Body of pancreas (tissue), 4 donors: Measurements from ENCODE around the gene SPRR3. TPM values are rescaled to one million over a fixed set of nuclear protein-coding genes. Genes with fewer than 3 reads are reported as not detected.

Experiments used
- ATAC-seq: fragments of 150-250 bp; one replicate; pipeline ENCODE4 v1.9.1; 2016
- DNase-seq, 4 donors: peaks; one replicate each; pipeline ENCODE4 v3.0.0-alpha.2; 2019
- H3K27ac ChIP-seq, 4 donors: fragments of 200-600 bp; sonication (generic); 1 replicate in 3 of 4; 2 replicates in 1 of 4; pipeline versions ENCODE4 v1.5.1 to v1.6.1; 2016 to 2019; ENCODE audit warnings: mild to moderate bottlenecking in 1 of 4, mixed read lengths in 1 of 4, moderate library complexity in 1 of 4
- H3K27me3 ChIP-seq, 2 donors: fragments of 200-600 bp; sonication (generic); one replicate each; pipeline ENCODE4 v1.6.0; 2016; ENCODE audit warnings: mild to moderate bottlenecking in 1 of 2
- H3K36me3 ChIP-seq, 2 donors: fragments of 200-600 bp; sonication (generic); replicated peaks in 1 of 2; 2 replicates each; pipeline ENCODE4 v1.5.1; 2016; ENCODE audit warnings: low read depth in 2 of 2; ENCODE audit not compliant: insufficient read depth in 1 of 2
- H3K4me1 ChIP-seq: fragments of 200-600 bp; sonication (generic); one replicate; pipeline ENCODE4 v1.6.0; 2016
- H3K4me3 ChIP-seq, 2 donors: fragments of 200-600 bp; sonication (generic); 1 replicate in 1 of 2; 2 replicates in 1 of 2; pipeline ENCODE4 v1.5.1; 2016 to 2019
- H3K9me3 ChIP-seq, 3 donors: fragments of 200-600 bp; sonication (generic); 1 replicate in 2 of 3; 2 replicates in 1 of 3; pipeline ENCODE4 v1.5.1; 2016
- POLR2A ChIP-seq, 3 donors: fragments of 450-650 bp; IDR thresholded peaks; one replicate each; pipeline ENCODE4 v1.6.1; 2016; ENCODE audit warnings: antibody characterized with exemption in 3 of 3, mild to moderate bottlenecking in 2 of 3
- WGBS, 2 donors: methylation state at CpG; one replicate each; pipeline ENCODE4 v1.1.5; 2017; 5-methylcytosine and 5-hydroxymethylcytosine counted together
- intact Hi-C: fragments of 100-400 bp; cut with DNase I; formaldehyde crosslinking; loops from one replicate; pipeline ENCODE4 v1.15.1; 2023
- total RNA-seq, 2 donors: library from RNA; depleted of rRNA; stranded (reverse); fragments of >200 nt; gene quantifications; one replicate each; pipeline ENCODE4 v1.1.0, GENCODE V29; 2016
- TF ChIP-seq, protein P1 (sequence below), 7 experiments: fragments of 450-650 bp in 4 of 7; fragments of 200-600 bp in 3 of 7; sonication (generic) in 3 of 7; IDR thresholded peaks; one replicate each; pipeline ENCODE4 v1.5.1; 2016 to 2019; ENCODE audit warnings: antibody characterized with exemption in 7 of 7

SPRR3 gene
- total RNA-seq, 2 donors from 2014 or later, result not detected

DNA sequence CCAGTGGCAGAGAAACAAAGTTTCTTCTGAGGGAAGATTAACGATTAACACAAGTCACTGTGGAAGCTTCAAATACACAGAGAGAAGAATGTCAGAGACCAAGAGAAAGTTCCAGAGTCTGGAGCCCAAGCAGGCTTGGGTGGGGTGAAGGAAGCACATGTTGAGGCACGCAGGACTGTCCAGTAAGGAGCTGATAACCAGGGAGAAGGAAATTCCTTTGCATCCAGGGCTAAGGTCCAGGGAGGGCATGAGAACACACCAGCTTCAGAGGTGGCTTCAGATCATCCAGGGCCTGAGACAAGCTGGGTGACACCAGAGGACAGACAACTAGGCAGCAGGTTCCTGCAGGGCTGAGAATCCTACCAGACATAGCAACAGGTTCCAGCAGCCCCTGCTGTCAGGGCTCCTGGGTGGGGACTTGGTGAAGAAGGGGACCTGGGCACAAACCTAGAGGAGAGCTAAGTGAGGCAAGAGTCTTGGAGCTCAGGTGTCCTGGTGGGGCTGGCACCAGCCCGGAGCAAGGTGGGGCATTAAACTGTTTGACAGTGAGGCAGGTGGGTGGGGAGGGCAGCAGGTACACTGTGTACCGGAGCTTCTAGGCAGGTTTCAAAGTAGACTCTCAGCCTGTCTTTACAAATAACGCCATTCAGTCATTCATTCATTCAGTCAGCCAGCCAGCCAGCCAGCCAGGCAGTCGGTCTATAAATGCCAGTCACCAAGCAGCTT, 20.2 kb upstream of the SPRR3 start:
- intact Hi-C loops, result no loop called here
- Histone ChIP-seq H3K36me3 (no peaks in the 10 kb centered on the region), H3K27me3 (no peaks in the 10 kb centered on the region), H3K4me3 (no peak overlapping the region), H3K9me3 (no peaks in the 10 kb centered on the region), H3K27ac (no peak overlapping the region), H3K4me1 (no peaks in the 10 kb centered on the region)
- ATAC-seq (no peak), DNase-seq (no peak)
- WGBS, 2 donors, result 70 to 76% methylated on average over 6 of the region's 6 CpGs
- TF ChIP-seq, protein P1, sequence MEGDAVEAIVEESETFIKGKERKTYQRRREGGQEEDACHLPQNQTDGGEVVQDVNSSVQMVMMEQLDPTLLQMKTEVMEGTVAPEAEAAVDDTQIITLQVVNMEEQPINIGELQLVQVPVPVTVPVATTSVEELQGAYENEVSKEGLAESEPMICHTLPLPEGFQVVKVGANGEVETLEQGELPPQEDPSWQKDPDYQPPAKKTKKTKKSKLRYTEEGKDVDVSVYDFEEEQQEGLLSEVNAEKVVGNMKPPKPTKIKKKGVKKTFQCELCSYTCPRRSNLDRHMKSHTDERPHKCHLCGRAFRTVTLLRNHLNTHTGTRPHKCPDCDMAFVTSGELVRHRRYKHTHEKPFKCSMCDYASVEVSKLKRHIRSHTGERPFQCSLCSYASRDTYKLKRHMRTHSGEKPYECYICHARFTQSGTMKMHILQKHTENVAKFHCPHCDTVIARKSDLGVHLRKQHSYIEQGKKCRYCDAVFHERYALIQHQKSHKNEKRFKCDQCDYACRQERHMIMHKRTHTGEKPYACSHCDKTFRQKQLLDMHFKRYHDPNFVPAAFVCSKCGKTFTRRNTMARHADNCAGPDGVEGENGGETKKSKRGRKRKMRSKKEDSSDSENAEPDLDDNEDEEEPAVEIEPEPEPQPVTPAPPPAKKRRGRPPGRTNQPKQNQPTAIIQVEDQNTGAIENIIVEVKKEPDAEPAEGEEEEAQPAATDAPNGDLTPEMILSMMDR (IDR thresholded peaks at IDR 0.05), result no peak
- no peak for TF ChIP-seq POLR2A (IDR thresholded peaks at IDR 0.05)

DNA sequence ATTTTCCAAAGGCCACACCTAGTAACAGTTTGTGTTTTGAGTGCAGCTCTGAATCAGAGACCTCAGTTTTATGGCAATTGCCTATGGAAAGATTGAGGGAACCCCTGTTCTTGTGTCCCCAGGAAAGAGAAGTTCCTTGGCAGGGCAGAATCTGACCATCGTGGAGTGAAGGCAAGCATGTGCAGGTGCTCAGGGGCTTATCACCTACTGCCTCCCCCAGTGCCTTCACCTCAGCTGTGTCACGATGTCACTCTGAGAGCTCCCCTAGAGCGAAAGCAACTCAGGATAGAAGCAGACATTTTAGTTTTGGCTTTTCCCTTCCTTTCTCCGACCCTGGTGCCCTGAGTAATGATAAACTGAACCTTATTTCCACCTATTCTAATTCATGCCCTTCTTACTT, 19.5 kb upstream of the SPRR3 start:
- no peaks in the 10 kb centered on the region for H3K4me1 ChIP-seq
- ATAC-seq, result no peak
- no peaks in the 10 kb centered on the region for H3K9me3 ChIP-seq
- intact Hi-C loops, result no loop called here
- H3K36me3 ChIP-seq, result no peaks in the 10 kb centered on the region
- no peak for TF ChIP-seq POLR2A (IDR thresholded peaks at IDR 0.05)
- TF ChIP-seq, protein P1 (IDR thresholded peaks at IDR 0.05), result no peak
- DNase-seq, result no peak
- H3K27ac ChIP-seq, result no peak overlapping the region
- 86 to 87% methylated on average over 4 of the region's 4 CpGs for WGBS, 2 donors
- no peaks in the 10 kb centered on the region for H3K27me3 ChIP-seq
- no peak overlapping the region for H3K4me3 ChIP-seq

DNA sequence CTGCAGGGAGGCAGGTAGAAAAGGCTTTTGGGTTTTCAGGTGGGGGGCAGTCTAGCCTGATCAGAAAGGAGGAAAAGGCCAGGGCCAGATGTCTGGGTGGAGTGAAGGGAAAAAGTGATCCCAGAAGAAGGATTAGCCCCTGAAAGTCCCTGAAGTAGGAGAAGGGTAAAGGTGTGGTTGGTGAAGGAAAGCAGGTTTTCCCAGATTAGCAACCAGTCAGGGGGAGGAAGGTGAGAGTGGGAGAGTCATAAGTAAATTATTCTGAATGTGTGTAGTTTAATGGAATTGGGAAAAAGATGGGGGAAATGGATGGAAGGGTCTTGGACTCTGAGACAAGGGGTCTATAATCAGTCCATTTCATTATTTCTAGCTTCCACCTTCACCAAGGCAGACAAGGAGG, 18.3 kb upstream of the SPRR3 start:
- no peaks in the 10 kb centered on the region for H3K4me1 ChIP-seq
- ATAC-seq, result no peak
- DNase-seq, result no peak
- no peaks in the 10 kb centered on the region for H3K36me3 ChIP-seq
- H3K9me3 ChIP-seq, result no peaks in the 10 kb centered on the region
- no peaks in the 10 kb centered on the region for H3K27me3 ChIP-seq
- TF ChIP-seq, protein P1 (IDR thresholded peaks at IDR 0.05), result no peak
- TF ChIP-seq POLR2A (IDR thresholded peaks at IDR 0.05), result no peak
- intact Hi-C loops, result no loop called here
- no peak overlapping the region for H3K4me3 ChIP-seq
- no peak overlapping the region for H3K27ac ChIP-seq

DNA sequence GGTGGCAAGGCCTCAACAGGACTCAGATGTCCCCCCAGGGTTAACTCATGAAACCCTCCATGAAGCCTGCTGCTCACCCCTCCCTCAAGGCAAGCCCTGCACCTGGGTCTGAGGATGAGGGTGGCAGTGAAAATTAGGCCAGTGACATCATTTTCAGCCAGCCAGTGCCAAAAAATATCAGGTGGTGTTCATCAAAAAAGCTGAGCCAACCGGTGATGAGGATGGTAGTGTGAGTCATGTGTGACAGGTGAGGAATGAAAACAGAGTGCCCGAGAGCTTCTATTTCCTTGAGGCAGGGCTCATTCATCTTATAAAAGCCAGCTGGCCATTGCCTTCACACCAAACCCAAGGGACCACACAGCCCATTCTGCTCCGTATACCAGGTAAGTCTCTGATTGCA, 17.8 kb upstream of the SPRR3 start, which contains the start of gene SPRR1A:
TSS of gene SPRR1A (plus strand) at position 339 of the 400 bp plus-strand sequence. CDS start 1,150 bp downstream, outside the sequence.
- no peak for TF ChIP-seq POLR2A (IDR thresholded peaks at IDR 0.05)
- TF ChIP-seq, protein P1 (IDR thresholded peaks at IDR 0.05), result no peak
- no peak within 1 kb of the TSS for H3K4me3 ChIP-seq
- no peaks in the 10 kb centered on the region for H3K4me1 ChIP-seq
- DNase-seq (no peak), ATAC-seq (no peak)
- no peaks in the 10 kb centered on the region for H3K9me3 ChIP-seq
- 63 to 93% methylated on average over 3 of the region's 3 CpGs for WGBS, 2 donors
- intact Hi-C loops, result no loop called here
- no peaks in the 10 kb centered on the region for H3K27me3 ChIP-seq
- H3K36me3 ChIP-seq, result no peaks in the 10 kb centered on the region
- H3K27ac ChIP-seq, result no peak within 1 kb of the TSS

DNA sequence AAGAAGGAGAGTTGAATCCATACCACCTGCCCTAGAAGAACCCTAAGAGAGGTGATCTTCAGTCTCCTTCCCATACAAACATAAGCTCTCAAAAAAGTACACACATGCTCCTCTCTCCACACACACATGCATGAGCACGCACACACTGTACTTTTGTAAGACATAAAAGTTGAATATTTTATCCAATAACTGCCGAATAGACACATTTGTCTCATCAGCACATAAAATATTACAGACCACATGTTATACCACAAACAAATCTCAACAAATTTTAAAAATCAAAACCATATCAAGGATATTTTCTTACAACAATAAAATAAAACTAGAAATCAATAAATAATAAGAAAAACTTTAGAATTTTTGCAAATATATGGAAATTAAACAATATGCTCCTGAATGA, 15.0 kb upstream of the SPRR3 start:
- Histone ChIP-seq H3K9me3 (no peaks in the 10 kb centered on the region), H3K4me3 (no peak overlapping the region), H3K27me3 (no peaks in the 10 kb centered on the region), H3K4me1 (no peaks in the 10 kb centered on the region), H3K36me3 (no peaks in the 10 kb centered on the region), H3K27ac (no peak overlapping the region)
- intact Hi-C loops, result no loop called here
- no peak for DNase-seq
- 72 to 76% methylated on average over 2 of the region's 2 CpGs for WGBS, 2 donors
- no peak for ATAC-seq
- no peak for TF ChIP-seq POLR2A (IDR thresholded peaks at IDR 0.05)
- TF ChIP-seq, protein P1 (IDR thresholded peaks at IDR 0.05), result no peak
